LNCaP clone FGC (cell line): ENCODE data around the gene NT5M.
"Not testable (repeated sequence)": the region's sequence is repeated elsewhere in the genome, so short reads cannot be mapped to it uniquely, and the experiment has no call there.

Experiments
- DNase-seq: peaks from one replicate; pipeline ENCODE4 v3.0.0-alpha.2; 2011; ENCODE audit warnings: low read depth
- H3K4me3 ChIP-seq: 2 replicates; pipeline ENCODE4 v1.5.1; 2011; ENCODE audit warnings: mild to moderate bottlenecking, low read depth, low read length, control low read depth
- TF ChIP-seq, protein P1 (sequence below): IDR thresholded peaks from 2 replicates; pipeline ENCODE4 v1.5.1; 2012; ENCODE audit warnings: mild to moderate bottlenecking; ENCODE audit not compliant: control insufficient read depth, insufficient read depth; ENCODE audit errors: extremely low read depth

NT5M gene

DNA sequence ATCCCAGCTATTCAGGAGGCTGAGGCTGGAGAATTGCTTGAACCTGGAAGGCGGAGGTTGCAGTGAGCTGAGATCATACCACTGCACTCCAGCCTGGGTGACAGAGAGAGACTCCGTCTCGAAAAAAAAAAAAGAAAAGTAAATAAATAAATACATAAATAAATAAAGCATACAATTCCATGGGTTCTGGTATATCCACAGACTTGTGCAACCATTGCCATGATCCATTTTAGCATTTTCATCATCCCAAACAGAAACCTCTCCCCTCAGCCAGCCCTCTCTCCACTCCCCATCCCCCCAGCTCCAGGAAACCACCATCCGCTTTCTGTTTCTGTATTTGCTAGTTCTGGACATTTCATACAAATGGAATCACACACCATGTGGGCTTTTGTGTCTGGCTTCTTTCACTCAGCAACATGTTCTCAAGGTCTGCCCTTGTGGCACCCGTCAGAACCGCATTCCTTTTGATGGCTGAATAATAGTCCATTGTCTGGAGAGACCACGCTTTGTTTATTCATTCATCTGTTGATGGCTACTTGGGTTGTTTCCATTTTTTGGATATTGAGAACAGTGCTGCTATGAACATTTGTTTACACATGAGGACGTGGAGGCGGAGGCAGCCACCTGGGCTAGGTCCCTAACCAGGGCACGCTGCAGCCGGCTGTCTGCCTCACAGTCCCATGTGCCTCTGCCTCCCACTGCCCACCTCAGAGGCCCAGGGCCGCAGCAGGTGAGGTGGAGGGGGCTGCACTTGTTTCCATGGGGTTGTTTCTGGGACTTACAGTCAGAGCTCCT lies 76.2 kb downstream of the NT5M start:
- H3K4me3 ChIP-seq, result no peak overlapping the region
- DNase-seq, result no peak
- TF ChIP-seq, protein P1, sequence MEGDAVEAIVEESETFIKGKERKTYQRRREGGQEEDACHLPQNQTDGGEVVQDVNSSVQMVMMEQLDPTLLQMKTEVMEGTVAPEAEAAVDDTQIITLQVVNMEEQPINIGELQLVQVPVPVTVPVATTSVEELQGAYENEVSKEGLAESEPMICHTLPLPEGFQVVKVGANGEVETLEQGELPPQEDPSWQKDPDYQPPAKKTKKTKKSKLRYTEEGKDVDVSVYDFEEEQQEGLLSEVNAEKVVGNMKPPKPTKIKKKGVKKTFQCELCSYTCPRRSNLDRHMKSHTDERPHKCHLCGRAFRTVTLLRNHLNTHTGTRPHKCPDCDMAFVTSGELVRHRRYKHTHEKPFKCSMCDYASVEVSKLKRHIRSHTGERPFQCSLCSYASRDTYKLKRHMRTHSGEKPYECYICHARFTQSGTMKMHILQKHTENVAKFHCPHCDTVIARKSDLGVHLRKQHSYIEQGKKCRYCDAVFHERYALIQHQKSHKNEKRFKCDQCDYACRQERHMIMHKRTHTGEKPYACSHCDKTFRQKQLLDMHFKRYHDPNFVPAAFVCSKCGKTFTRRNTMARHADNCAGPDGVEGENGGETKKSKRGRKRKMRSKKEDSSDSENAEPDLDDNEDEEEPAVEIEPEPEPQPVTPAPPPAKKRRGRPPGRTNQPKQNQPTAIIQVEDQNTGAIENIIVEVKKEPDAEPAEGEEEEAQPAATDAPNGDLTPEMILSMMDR, result no peak

DNA sequence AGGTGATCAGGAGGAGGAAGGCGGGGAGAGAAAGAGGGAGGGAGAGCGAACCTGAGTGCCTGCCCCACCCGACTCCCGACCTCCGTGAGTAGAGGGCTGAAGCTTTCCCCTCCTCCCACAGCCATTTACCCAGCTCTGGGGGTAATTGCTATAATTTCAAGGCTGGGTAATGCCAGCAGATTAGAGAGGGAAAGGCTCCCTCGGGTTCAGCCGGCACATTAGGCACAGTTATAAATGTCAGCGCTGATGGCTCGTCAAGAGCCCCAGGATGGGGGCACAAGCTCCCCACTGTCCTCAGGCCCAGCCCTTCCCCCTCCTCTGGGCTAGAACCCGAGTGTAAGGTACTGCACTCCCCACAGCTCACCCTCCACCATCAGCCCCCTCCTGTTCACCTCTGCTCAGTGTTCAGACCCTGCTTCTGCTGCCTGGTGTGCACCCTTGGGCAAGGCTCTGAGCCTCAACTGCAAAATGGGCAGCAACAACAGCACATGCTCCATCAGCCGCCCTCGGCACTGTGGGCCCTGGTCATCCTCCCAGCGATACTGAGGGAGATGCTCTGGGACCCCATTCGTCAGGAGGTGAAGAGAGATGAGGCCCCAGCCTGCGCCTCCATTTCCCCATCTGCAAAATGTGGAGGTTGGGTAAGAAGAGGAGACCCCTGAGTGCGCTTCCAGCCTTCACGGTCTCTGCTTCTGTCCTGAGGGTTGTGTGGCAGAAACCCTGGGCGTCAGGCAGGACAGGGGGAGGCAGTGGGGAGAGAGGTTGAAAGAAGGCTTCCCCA lies 77.2 kb downstream of the NT5M start:
- no peak overlapping the region for H3K4me3 ChIP-seq
- TF ChIP-seq, protein P1, result no peak
- DNase-seq, result no peak

DNA sequence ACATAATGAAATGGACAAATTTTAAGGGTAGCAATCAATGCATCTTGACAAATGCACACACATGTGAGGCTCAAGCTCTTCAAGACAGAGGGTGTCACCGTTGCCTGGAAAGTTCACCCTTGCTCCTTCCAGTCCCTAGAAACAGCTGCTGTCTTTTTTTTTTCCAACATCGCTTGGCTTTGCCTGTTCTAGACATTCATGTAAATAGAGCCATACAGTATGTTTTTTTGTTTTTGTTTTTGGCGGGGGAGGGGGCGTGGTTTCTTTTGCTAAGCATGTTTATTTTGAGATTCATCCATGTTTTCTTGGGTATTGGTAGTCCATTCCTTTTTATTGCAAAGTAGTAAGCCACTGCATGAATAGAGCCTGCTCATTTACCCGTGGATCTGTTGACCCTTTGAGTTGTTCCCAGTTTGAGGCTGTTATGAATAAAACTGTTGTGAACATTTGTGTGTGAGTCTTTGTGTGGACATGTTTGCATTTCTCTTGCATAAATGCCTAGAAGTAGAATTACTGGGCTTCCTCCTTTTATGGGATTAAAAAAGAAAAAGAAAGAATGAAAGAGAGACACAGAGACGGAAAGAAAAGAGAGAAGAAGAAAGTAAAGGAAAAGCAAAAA lies 78.4 kb downstream of the NT5M start:
- H3K4me3 ChIP-seq, result no peak overlapping the region
- no peak for DNase-seq
- TF ChIP-seq, protein P1, result no peak

DNA sequence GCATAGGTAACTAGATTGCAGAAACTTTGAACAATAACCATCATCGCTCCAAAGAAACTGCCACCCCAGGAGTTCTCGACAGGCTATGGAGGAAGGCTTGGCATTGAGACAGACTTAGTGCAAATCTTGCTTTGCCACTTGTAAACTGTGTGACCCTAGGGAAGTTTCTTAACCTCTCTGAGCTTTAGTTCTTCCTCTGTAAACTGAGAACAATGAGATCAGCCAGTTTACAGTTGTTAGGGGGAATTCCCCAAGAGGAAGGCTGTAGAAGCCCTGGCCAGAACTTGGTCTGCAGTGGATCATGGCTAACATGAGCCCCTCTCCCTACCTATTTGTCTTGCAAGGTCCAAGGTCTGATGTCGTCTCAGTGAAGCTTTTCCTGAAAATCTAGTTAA lies 78.9 kb downstream of the NT5M start:
- DNase-seq, result no peak
- no peak overlapping the region for H3K4me3 ChIP-seq
- TF ChIP-seq, protein P1, result no peak

- TF ChIP-seq, protein P1, result no peak
- H3K4me3 ChIP-seq, result no peak overlapping the region
- no peak for DNase-seq
Measured at GRCh38 chr17:17382971-17383370, 79.8 kb downstream of the NT5M start.

DNA sequence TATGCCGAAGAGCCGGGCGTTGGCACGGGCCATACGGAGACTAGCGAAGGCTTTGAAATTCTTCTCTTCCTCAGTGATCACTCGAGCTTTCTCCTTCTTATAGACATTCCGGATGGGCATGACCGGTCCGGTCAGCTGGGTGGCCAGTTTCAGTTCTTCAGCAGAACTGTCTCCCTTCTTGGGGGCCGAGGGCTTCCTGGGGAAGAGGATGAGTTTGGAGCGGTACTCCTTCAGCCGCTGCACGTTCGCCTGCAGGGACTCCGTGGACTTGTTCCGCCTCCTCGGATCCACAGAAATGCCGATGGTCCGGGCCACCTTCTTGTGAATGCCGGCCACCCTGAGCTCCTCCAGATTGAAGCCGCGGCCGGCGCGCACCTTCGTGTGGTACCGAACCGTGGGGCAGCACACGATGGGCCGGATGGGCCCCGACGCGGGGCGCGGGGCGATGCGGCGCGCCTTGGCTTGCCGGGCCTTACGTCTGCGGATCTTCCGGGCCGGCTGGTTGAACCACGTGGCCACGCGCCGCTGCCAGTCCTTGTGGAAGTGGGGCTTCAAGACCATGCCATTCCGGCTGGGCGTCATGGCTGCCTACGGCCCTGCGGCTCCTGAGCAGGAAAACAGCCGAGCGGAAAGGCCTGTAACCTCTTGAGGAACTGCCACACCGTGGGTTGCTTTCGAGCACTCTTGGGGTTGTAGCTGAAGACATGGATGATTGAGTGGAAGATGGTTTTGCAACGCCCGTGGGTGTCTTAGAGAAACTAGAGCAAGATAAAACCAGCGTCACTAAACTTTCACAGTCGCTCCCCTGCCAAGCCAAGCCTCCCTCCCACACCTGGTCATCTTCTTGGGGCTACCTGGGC lies 80.5 kb downstream of the NT5M start:
- DNase-seq, H3K4me3 ChIP-seq: not testable (repeated sequence)
